ENCODE data around the gene RCAN2.

RCAN2 gene

DNA sequence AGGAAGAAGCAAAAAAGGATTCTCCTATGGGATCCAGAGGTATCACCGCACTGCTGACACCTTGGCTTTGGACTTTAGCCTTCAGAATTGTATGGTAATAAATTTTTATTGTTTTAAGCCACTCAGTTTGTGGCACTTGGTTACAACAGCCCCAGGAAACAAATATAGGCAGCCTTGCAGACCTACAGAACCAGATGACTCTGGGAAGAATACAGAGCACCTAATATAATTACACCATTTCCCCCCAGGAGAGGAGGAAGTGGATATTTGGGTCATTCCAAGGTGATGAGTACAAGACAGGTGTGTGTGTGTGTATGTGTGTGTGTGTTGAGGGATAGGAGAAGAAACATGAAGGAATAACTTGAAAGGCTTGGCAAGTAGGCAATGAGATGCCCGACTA, 236.3 kb downstream of the RCAN2 start:
- ATAC-seq: no peak
- no peak for TF ChIP-seq ZNF565 (CRISPR knock-in tag; conservative IDR thresholded peaks at IDR 0.05; ENCODE audit: low read depth)
- no peak for TF ChIP-seq TCF4 (CRISPR knock-in tag; IDR thresholded peaks at IDR 0.05; ENCODE audit: borderline replicate concordance)
- no peak for TF ChIP-seq ISL1 (CRISPR knock-in tag; IDR thresholded peaks at IDR 0.05)
- TF ChIP-seq, protein P1, sequence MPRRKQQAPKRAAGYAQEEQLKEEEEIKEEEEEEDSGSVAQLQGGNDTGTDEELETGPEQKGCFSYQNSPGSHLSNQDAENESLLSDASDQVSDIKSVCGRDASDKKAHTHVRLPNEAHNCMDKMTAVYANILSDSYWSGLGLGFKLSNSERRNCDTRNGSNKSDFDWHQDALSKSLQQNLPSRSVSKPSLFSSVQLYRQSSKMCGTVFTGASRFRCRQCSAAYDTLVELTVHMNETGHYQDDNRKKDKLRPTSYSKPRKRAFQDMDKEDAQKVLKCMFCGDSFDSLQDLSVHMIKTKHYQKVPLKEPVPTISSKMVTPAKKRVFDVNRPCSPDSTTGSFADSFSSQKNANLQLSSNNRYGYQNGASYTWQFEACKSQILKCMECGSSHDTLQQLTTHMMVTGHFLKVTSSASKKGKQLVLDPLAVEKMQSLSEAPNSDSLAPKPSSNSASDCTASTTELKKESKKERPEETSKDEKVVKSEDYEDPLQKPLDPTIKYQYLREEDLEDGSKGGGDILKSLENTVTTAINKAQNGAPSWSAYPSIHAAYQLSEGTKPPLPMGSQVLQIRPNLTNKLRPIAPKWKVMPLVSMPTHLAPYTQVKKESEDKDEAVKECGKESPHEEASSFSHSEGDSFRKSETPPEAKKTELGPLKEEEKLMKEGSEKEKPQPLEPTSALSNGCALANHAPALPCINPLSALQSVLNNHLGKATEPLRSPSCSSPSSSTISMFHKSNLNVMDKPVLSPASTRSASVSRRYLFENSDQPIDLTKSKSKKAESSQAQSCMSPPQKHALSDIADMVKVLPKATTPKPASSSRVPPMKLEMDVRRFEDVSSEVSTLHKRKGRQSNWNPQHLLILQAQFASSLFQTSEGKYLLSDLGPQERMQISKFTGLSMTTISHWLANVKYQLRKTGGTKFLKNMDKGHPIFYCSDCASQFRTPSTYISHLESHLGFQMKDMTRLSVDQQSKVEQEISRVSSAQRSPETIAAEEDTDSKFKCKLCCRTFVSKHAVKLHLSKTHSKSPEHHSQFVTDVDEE (CRISPR knock-in tag; IDR thresholded peaks at IDR 0.05): no peak
- TF ChIP-seq, protein P2, sequence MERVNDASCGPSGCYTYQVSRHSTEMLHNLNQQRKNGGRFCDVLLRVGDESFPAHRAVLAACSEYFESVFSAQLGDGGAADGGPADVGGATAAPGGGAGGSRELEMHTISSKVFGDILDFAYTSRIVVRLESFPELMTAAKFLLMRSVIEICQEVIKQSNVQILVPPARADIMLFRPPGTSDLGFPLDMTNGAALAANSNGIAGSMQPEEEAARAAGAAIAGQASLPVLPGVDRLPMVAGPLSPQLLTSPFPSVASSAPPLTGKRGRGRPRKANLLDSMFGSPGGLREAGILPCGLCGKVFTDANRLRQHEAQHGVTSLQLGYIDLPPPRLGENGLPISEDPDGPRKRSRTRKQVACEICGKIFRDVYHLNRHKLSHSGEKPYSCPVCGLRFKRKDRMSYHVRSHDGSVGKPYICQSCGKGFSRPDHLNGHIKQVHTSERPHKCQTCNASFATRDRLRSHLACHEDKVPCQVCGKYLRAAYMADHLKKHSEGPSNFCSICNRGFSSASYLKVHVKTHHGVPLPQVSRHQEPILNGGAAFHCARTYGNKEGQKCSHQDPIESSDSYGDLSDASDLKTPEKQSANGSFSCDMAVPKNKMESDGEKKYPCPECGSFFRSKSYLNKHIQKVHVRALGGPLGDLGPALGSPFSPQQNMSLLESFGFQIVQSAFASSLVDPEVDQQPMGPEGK (CRISPR knock-in tag; IDR thresholded peaks at IDR 0.05; ENCODE audit: borderline replicate concordance): no peak
- TF ChIP-seq CSDC2 (CRISPR knock-in tag; IDR thresholded peaks at IDR 0.05): no peak
- no peak for TF ChIP-seq SNAI2 (CRISPR knock-in tag; IDR thresholded peaks at IDR 0.05)
- no peak for TF ChIP-seq RARB (CRISPR knock-in tag; IDR thresholded peaks at IDR 0.05)
- no peak for TF ChIP-seq GLIS3 (CRISPR knock-in tag; IDR thresholded peaks at IDR 0.05)
- no peak for TF ChIP-seq ESRRG (CRISPR knock-in tag; IDR thresholded peaks at IDR 0.05)
- TF ChIP-seq, protein P3, sequence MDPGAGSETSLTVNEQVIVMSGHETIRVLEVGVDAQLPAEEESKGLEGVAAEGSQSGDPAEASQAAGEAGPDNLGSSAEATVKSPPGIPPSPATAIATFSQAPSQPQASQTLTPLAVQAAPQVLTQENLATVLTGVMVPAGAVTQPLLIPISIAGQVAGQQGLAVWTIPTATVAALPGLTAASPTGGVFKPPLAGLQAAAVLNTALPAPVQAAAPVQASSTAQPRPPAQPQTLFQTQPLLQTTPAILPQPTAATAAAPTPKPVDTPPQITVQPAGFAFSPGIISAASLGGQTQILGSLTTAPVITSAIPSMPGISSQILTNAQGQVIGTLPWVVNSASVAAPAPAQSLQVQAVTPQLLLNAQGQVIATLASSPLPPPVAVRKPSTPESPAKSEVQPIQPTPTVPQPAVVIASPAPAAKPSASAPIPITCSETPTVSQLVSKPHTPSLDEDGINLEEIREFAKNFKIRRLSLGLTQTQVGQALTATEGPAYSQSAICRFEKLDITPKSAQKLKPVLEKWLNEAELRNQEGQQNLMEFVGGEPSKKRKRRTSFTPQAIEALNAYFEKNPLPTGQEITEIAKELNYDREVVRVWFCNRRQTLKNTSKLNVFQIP (CRISPR knock-in tag; IDR thresholded peaks at IDR 0.05; ENCODE audit: borderline replicate concordance, low read depth): no peak
- TF ChIP-seq ZNF70 (CRISPR knock-in tag; IDR thresholded peaks at IDR 0.05): no peak
- TF ChIP-seq ZC3H10 (CRISPR knock-in tag; IDR thresholded peaks at IDR 0.05): no peak
- TF ChIP-seq BACH2 (CRISPR knock-in tag; IDR thresholded peaks at IDR 0.05; ENCODE audit: borderline replicate concordance): no peak
- TF ChIP-seq ZFP3 (CRISPR knock-in tag; IDR thresholded peaks at IDR 0.05): no peak
- TF ChIP-seq ZFP30 (CRISPR knock-in tag; IDR thresholded peaks at IDR 0.05): no peak
- no peak for TF ChIP-seq CREB5 (CRISPR knock-in tag; IDR thresholded peaks at IDR 0.05; ENCODE audit: low read depth)
- TF ChIP-seq TOX (CRISPR knock-in tag; IDR thresholded peaks at IDR 0.05; ENCODE audit: borderline replicate concordance): no peak
- no peak for TF ChIP-seq ZNF8 (CRISPR knock-in tag; IDR thresholded peaks at IDR 0.05)

- TF ChIP-seq TCF4 (CRISPR knock-in tag; IDR thresholded peaks at IDR 0.05; ENCODE audit: borderline replicate concordance): no peak
Observed at GRCh38 chr6:46254331-46254730, 236.9 kb downstream of the RCAN2 start.

GRCh38 chr6:46251583-46252339, 239.5 kb downstream of the RCAN2 start:
- TF ChIP-seq, protein P3 (CRISPR knock-in tag; IDR thresholded peaks at IDR 0.05; ENCODE audit: borderline replicate concordance, low read depth): no peak
- TF ChIP-seq TCF4 (CRISPR knock-in tag; IDR thresholded peaks at IDR 0.05; ENCODE audit: borderline replicate concordance) (no peak), ZNF70 (CRISPR knock-in tag; IDR thresholded peaks at IDR 0.05) (no peak), CSRNP3 (CRISPR knock-in tag; IDR thresholded peaks at IDR 0.05) (no peak)
- no peak for ATAC-seq

More at GRCh38 chr6:46254331-46254730, 236.9 kb downstream of the RCAN2 start:
- ATAC-seq: no peak

Measured in SK-N-SH treated with all-trans-retinoic acid at 6 μM for 48 hours (cell line).